ENCODE measurements around the gene METTL9. TPM values are rescaled to one million over a fixed set of nuclear protein-coding genes. Genes with fewer than 3 reads are reported as not detected.
"Not testable (repeated sequence)": the region's sequence is repeated elsewhere in the genome, so short reads cannot be mapped to it uniquely, and the experiment has no call there.

METTL9 gene
- total RNA-seq, 1 experiment from 2014 or later = 50.7 TPM

- intact Hi-C loops (cut with micrococcal nuclease; ENCODE audit: unreplicated experiment) = no loop called here
- no peaks in the 10 kb centered on the region for H3K4me1 ChIP-seq
- ChIA-PET CTCF (no interaction called here), POLR2A (no interaction called here)
- no peak overlapping the region for H3K4me3 ChIP-seq (ENCODE audit: low read depth, low read length)
- no peaks in the 10 kb centered on the region for H3K9me3 ChIP-seq
- no peaks in the 10 kb centered on the region for H3K36me3 ChIP-seq (ENCODE audit: control insufficient read depth, insufficient read depth, low read length)
- H3K27me3 ChIP-seq (replicated peaks; ENCODE audit: control insufficient read depth, insufficient read depth, low read length) = no peaks in the 10 kb centered on the region
- Mint-ChIP-seq H3K4me1 (ENCODE audit: low read depth, unreplicated experiment) (no peaks in the 10 kb centered on the region), H3K4me3 (ENCODE audit: unreplicated experiment) (no peak overlapping the region), H3K27me3 (ENCODE audit: insufficient read depth, unreplicated experiment) (no peaks in the 10 kb centered on the region), H3K27ac (ENCODE audit: unreplicated experiment) (no peak overlapping the region), H3K36me3 (ENCODE audit: insufficient read depth, unreplicated experiment) (no peaks in the 10 kb centered on the region), H3K9me3 (ENCODE audit: unreplicated experiment) (no peaks in the 10 kb centered on the region)
- no TSS peak for BruUV-seq (replicated peaks)
- no peak for TF ChIP-seq CTCF (IDR thresholded peaks at IDR 0.05; ENCODE audit: insufficient read depth in 1 of 2, low read depth in 1 of 2, low read length in 1 of 2, severe bottlenecking in 1 of 2, unreplicated experiment in 1 of 2)
- DNase-seq = no peak
Measured at GRCh38 chr16:21689107-21689506, 89.7 kb downstream of the METTL9 start.

GRCh38 chr16:21690967-21691366 is 91.6 kb downstream of the METTL9 start:
- H3K4me3 ChIP-seq (ENCODE audit: low read depth, low read length); H3K36me3 ChIP-seq (ENCODE audit: control insufficient read depth, insufficient read depth, low read length); H3K27ac Mint-ChIP-seq (ENCODE audit: unreplicated experiment); H3K36me3 Mint-ChIP-seq (ENCODE audit: insufficient read depth, unreplicated experiment); H3K9me3 ChIP-seq; BruUV-seq (replicated peaks); DNase-seq; H3K27me3 ChIP-seq (replicated peaks; ENCODE audit: control insufficient read depth, insufficient read depth, low read length); CTCF ChIA-PET; H3K27me3 Mint-ChIP-seq (ENCODE audit: insufficient read depth, unreplicated experiment); H3K4me1 ChIP-seq; intact Hi-C loops (cut with micrococcal nuclease; ENCODE audit: unreplicated experiment); H3K9me3 Mint-ChIP-seq (ENCODE audit: unreplicated experiment); H3K4me3 Mint-ChIP-seq (ENCODE audit: unreplicated experiment); H3K4me1 Mint-ChIP-seq (ENCODE audit: low read depth, unreplicated experiment): not testable (repeated sequence)
- POLR2A ChIA-PET = interaction anchor here (0.5 kb wide), 1 partner anchor 111 kb away, joined by 3 read pairs; no protein-coding TSS in a partner anchor

- ChIA-PET CTCF (no interaction called here), POLR2A (no interaction called here)
- H3K4me3 Mint-ChIP-seq (ENCODE audit: unreplicated experiment) = no peak overlapping the region
- Histone ChIP-seq H3K4me3 (ENCODE audit: low read depth, low read length) (no peak overlapping the region), H3K4me1 (no peaks in the 10 kb centered on the region), H3K9me3 (no peaks in the 10 kb centered on the region), H3K27me3 (replicated peaks; ENCODE audit: control insufficient read depth, insufficient read depth, low read length) (no peaks in the 10 kb centered on the region), H3K36me3 (ENCODE audit: control insufficient read depth, insufficient read depth, low read length) (no peaks in the 10 kb centered on the region)
- peaks cover 3% of the 10 kb centered on the region for H3K27me3 Mint-ChIP-seq (ENCODE audit: insufficient read depth, unreplicated experiment)
- no TSS peak for BruUV-seq (replicated peaks)
- H3K9me3 Mint-ChIP-seq (ENCODE audit: unreplicated experiment) = no peaks in the 10 kb centered on the region
- DNase-seq = no peak
- intact Hi-C loops (cut with micrococcal nuclease; ENCODE audit: unreplicated experiment) = no loop called here
- H3K36me3 Mint-ChIP-seq (ENCODE audit: insufficient read depth, unreplicated experiment) = no peaks in the 10 kb centered on the region
- no peak for TF ChIP-seq CTCF (IDR thresholded peaks at IDR 0.05; ENCODE audit: insufficient read depth in 1 of 2, low read depth in 1 of 2, low read length in 1 of 2, severe bottlenecking in 1 of 2, unreplicated experiment in 1 of 2)
- H3K4me1 Mint-ChIP-seq (ENCODE audit: low read depth, unreplicated experiment) = no peaks in the 10 kb centered on the region
- no peak overlapping the region for H3K27ac Mint-ChIP-seq (ENCODE audit: unreplicated experiment)
Measured at GRCh38 chr16:21694609-21695008, 95.2 kb downstream of the METTL9 start.

GRCh38 chr16:21697032-21697431 is 97.7 kb downstream of the METTL9 start:
- H3K27me3 Mint-ChIP-seq (ENCODE audit: insufficient read depth, unreplicated experiment) = peaks cover 3% of the 10 kb centered on the region
- Histone ChIP-seq H3K36me3 (ENCODE audit: control insufficient read depth, insufficient read depth, low read length) (no peaks in the 10 kb centered on the region), H3K27me3 (replicated peaks; ENCODE audit: control insufficient read depth, insufficient read depth, low read length) (no peaks in the 10 kb centered on the region), H3K4me1 (no peaks in the 10 kb centered on the region), H3K9me3 (no peaks in the 10 kb centered on the region), H3K4me3 (ENCODE audit: low read depth, low read length) (no peak overlapping the region)
- H3K27ac Mint-ChIP-seq (ENCODE audit: unreplicated experiment) = no peak overlapping the region
- ChIA-PET CTCF (interaction anchor here (0.6 kb wide), 1 partner anchor 16 kb away, joined by 3 read pairs; no protein-coding TSS in a partner anchor), POLR2A (no interaction called here)
- DNase-seq = no peak
- TF ChIP-seq CTCF (IDR thresholded peaks at IDR 0.05; ENCODE audit: insufficient read depth in 1 of 2, low read depth in 1 of 2, low read length in 1 of 2, severe bottlenecking in 1 of 2, unreplicated experiment in 1 of 2) = no peak
- BruUV-seq (replicated peaks) = no TSS peak
- no peaks in the 10 kb centered on the region for H3K4me1 Mint-ChIP-seq (ENCODE audit: low read depth, unreplicated experiment)
- H3K36me3 Mint-ChIP-seq (ENCODE audit: insufficient read depth, unreplicated experiment) = no peaks in the 10 kb centered on the region
- intact Hi-C loops (cut with micrococcal nuclease; ENCODE audit: unreplicated experiment) = no loop called here
- no peak overlapping the region for H3K4me3 Mint-ChIP-seq (ENCODE audit: unreplicated experiment)
- H3K9me3 Mint-ChIP-seq (ENCODE audit: unreplicated experiment) = no peaks in the 10 kb centered on the region

Measured in Caco-2 (cell line).